ENCODE measurements around the gene STARD7. TPM values are rescaled to one million over a fixed set of nuclear protein-coding genes. Genes with fewer than 3 reads are reported as not detected.

Gene STARD7
- total and polyA plus RNA-seq, 2 donors (not counting 3 experiments of a cell fraction or from before 2014, with no cell fraction given), result 61.2 to 132 TPM

DNA sequence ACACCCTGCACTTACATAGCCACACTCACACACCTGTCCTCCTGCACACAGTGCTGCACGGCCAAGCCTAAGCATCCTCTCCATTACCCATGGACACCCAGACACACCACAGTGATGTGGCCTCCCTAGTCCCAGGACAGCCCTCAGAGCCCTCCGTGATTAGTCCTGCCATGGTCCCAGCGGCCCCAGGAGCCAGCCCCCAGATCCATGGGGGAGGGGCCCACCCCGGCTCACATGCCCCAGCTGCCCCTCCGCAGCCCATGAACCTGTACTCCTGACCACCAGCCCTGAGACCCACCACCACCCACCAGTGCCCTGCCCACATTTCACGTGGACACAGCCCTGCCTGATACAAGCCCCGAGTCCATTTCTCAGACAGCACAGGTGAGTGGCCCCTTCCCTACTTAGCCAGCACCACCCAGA is 55.3 kb downstream of the STARD7 start:
- FAIRE-seq (no peak), DNase-seq (ENCODE audit: low read depth, low spot score) (no peak)
- no peaks in the 10 kb centered on the region for H3K36me3 ChIP-seq (ENCODE audit: control insufficient read depth in 2 of 2, extremely low read depth in 1 of 2, insufficient read depth in 2 of 2, low read length in 2 of 2)
- peaks cover 0 to 2% of the 10 kb centered on the region in 2 experiments for H3K27me3 ChIP-seq (ENCODE audit: control insufficient read depth in 2 of 2, insufficient read depth in 2 of 2, low read length in 2 of 2)
- ChIA-PET POLR2A (no interaction called here), CTCF (interaction anchor here (1.5 to 6.3 kb wide), 2 partner anchors 22 to 37 kb away, joined by 3 to 26 read pairs; partner anchors contain the start of gene ADRA2B)
- H3K79me2 ChIP-seq (ENCODE audit: control insufficient read depth, insufficient read depth, low read length), result no peaks in the 10 kb centered on the region
- dilution Hi-C loops (cut with MboI; ENCODE audit: extremely low pct_ligation_motif_present, low sequenced_read_pairs) (no loop called here), intact Hi-C loops (cut with micrococcal nuclease) (no loop called here)
- H3K9me1 ChIP-seq (replicated peaks; ENCODE audit: control insufficient read depth, extremely low read depth, insufficient read depth, low read length), result no peaks in the 10 kb centered on the region
- H4K20me1 ChIP-seq (replicated peaks; ENCODE audit: control insufficient read depth, extremely low read depth, insufficient read depth, low read length), result no peaks in the 10 kb centered on the region
- no peak overlapping the region for H3K9ac ChIP-seq (replicated peaks; ENCODE audit: extremely low read depth, insufficient read depth, low read length)
- H3K4me2 ChIP-seq (ENCODE audit: insufficient read depth, low read length), result no peak overlapping the region
- no peak overlapping the region for H2AFZ ChIP-seq (ENCODE audit: low read depth, low read length)
- no TSS peak for BruUV-seq (replicated peaks)
- H3K4me1 ChIP-seq (ENCODE audit: control insufficient read depth, extremely low read depth, insufficient read depth, low read length), result no peaks in the 10 kb centered on the region
- H3K27ac ChIP-seq (ENCODE audit: insufficient read depth, low read depth, low read length), result no peak overlapping the region
- no peak for TF ChIP-seq EZH2 (IDR thresholded peaks at IDR 0.05; ENCODE audit: borderline replicate concordance, low read depth, low read length, severe bottlenecking)
- no peak for TF ChIP-seq GATA2 (IDR thresholded peaks at IDR 0.05; ENCODE audit: insufficient read depth, insufficient read length, low read depth, low read length)
- TF ChIP-seq POLR2A (IDR thresholded peaks at IDR 0.05; ENCODE audit: low read depth, low read length), result no peak
- no peaks in the 10 kb centered on the region for H3K9me3 ChIP-seq (replicated peaks; ENCODE audit: control insufficient read depth, insufficient read depth, low read length)
- no peak overlapping the region for H3K4me3 ChIP-seq (replicated peaks in 1 of 3; ENCODE audit: insufficient read depth in 1 of 3, low read depth in 1 of 3, low read length in 3 of 3)

DNA sequence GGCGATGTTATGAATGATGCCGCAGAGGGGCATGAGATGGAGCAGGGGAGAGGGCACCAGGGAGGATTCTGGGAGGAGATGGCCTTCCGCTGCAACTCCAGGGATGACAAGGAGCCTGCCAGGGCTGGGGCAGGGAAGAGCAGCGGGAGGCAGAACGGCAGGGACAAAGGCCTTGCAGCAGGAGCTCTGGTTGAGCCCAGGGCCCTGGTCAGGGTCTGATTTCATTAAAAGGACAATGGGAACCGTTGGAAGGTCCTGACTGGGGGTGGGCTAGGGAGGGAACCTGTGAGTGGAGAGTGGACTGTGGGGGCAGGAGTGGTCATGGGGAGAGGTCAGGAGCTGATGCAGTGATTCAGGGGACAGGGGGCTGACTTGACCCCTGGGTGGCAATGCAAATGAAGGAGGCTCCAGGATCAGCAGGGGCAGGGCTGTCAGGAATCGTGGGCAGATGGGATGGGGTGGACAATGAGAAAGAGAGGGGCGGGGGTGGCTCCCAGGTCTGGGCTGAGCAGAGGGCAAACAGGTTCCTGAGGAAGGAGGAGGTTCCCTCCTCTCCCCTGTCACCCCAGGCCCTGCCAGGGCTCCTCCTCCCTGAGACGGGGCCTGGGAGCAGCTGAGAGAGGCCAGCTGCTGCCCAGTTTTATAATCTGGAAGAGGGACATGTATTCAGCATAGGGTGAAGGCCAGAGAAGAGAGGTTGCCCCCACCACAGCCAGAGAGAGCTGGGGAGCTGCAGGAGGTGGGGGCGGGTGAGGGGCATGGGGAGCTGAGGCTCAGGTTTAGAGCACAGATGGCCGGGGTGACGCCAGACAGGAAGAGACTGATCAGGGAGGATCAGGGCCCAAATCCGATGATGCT is 56.1 kb downstream of the STARD7 start:
- FAIRE-seq, result no peak
- Histone ChIP-seq H3K4me3 (replicated peaks in 1 of 3; ENCODE audit: insufficient read depth in 1 of 3, low read depth in 1 of 3, low read length in 3 of 3) (no peak overlapping the region), H4K20me1 (replicated peaks; ENCODE audit: control insufficient read depth, extremely low read depth, insufficient read depth, low read length) (no peaks in the 10 kb centered on the region), H3K9me1 (replicated peaks; ENCODE audit: control insufficient read depth, extremely low read depth, insufficient read depth, low read length) (no peaks in the 10 kb centered on the region), H3K9ac (replicated peaks; ENCODE audit: extremely low read depth, insufficient read depth, low read length) (no peak overlapping the region), H2AFZ (ENCODE audit: low read depth, low read length) (no peak overlapping the region), H3K36me3 (ENCODE audit: control insufficient read depth in 2 of 2, extremely low read depth in 1 of 2, insufficient read depth in 2 of 2, low read length in 2 of 2) (no peaks in the 10 kb centered on the region), H3K4me2 (ENCODE audit: insufficient read depth, low read length) (no peak overlapping the region), H3K79me2 (ENCODE audit: control insufficient read depth, insufficient read depth, low read length) (no peaks in the 10 kb centered on the region), H3K27ac (ENCODE audit: insufficient read depth, low read depth, low read length) (no peak overlapping the region), H3K4me1 (ENCODE audit: control insufficient read depth, extremely low read depth, insufficient read depth, low read length) (no peaks in the 10 kb centered on the region), H3K27me3 (ENCODE audit: control insufficient read depth in 2 of 2, insufficient read depth in 2 of 2, low read length in 2 of 2) (peaks cover 0 to 2% of the 10 kb centered on the region in 2 experiments), H3K9me3 (replicated peaks; ENCODE audit: control insufficient read depth, insufficient read depth, low read length) (no peaks in the 10 kb centered on the region)
- no TSS peak for BruUV-seq (replicated peaks)
- no peak for DNase-seq (ENCODE audit: low read depth, low spot score)
- CTCF ChIA-PET, result interaction anchor here (0.6 to 6.3 kb wide), 2 partner anchors 14 to 22 kb away, joined by 3 to 26 read pairs; partner anchors contain the start of gene ASTL
- dilution Hi-C loops (cut with MboI; ENCODE audit: extremely low pct_ligation_motif_present, low sequenced_read_pairs), result no loop called here
- intact Hi-C loops (cut with micrococcal nuclease), result no loop called here
- no peak for TF ChIP-seq POLR2AphosphoS5 (IDR thresholded peaks at IDR 0.05; ENCODE audit: insufficient read depth, low read depth, low read length)
- TF ChIP-seq JUN (IDR thresholded peaks at IDR 0.05; ENCODE audit: borderline replicate concordance, insufficient read depth, insufficient read length, low read depth), result no peak
- POLR2A ChIA-PET, result no interaction called here
